KOPT-K1 (cell line): Measurements from ENCODE around the gene CWC25.
A peak's percentile ranks its signal among the peaks of the same experiment; 100 is the strongest.

Experiments
- H3K27ac ChIP-seq: fragments of 200-600 bp; sonication (generic); 2 replicates; pipeline ENCODE4 v1.5.1; 2016; ENCODE audit warnings: antibody characterized with exemption, mild to moderate bottlenecking, low read depth, low read length; ENCODE audit not compliant: poor library complexity, severe bottlenecking
- H3K36me3 ChIP-seq: fragments of 200-600 bp; sonication (generic); 2 replicates; pipeline ENCODE4 v1.5.1; 2017; ENCODE audit warnings: antibody characterized with exemption, mild to moderate bottlenecking, low read length, moderate library complexity; ENCODE audit not compliant: insufficient read depth
- H3K9me3 ChIP-seq: fragments of 200-600 bp; sonication (generic); 2 replicates; pipeline ENCODE4 v1.5.1; 2017; ENCODE audit warnings: antibody characterized with exemption, low read length, mild to moderate bottlenecking; ENCODE audit not compliant: insufficient read depth, poor library complexity, severe bottlenecking

Gene CWC25

GRCh38 chr17:38777641-38778250 is 47.4 kb downstream of the CWC25 start:
- Histone ChIP-seq H3K9me3 (no peaks in the 10 kb centered on the region), H3K36me3 (peaks cover 98% of the 10 kb centered on the region), H3K27ac (no peak overlapping the region)

- H3K9me3 ChIP-seq, result no peaks in the 10 kb centered on the region
- H3K27ac ChIP-seq, result no peak overlapping the region
- peaks cover 98% of the 10 kb centered on the region for H3K36me3 ChIP-seq
Observed at GRCh38 chr17:38773258-38773657, 51.9 kb downstream of the CWC25 start.

GRCh38 chr17:38768417-38768816 is 56.7 kb downstream of the CWC25 start:
- Histone ChIP-seq H3K36me3 (peaks cover 100% of the 10 kb centered on the region), H3K27ac (no peak overlapping the region), H3K9me3 (no peaks in the 10 kb centered on the region)

GRCh38 chr17:38766341-38766740 is 58.8 kb downstream of the CWC25 start:
- H3K36me3 ChIP-seq, result peaks cover 100% of the 10 kb centered on the region
- H3K9me3 ChIP-seq, result no peaks in the 10 kb centered on the region
- no peak overlapping the region for H3K27ac ChIP-seq

GRCh38 chr17:38762231-38762630 is 62.9 kb downstream of the CWC25 start:
- Histone ChIP-seq H3K9me3 (no peaks in the 10 kb centered on the region), H3K27ac (no peak overlapping the region), H3K36me3 (peaks cover 98% of the 10 kb centered on the region)

- H3K9me3 ChIP-seq, result no peaks in the 10 kb centered on the region
- no peak overlapping the region for H3K27ac ChIP-seq
- H3K36me3 ChIP-seq, result peaks cover 98% of the 10 kb centered on the region
Observed at GRCh38 chr17:38761612-38762011, 63.5 kb downstream of the CWC25 start.

- Histone ChIP-seq H3K9me3 (no peaks in the 10 kb centered on the region), H3K27ac (peak overlapping the region; percentile 73), H3K36me3 (peaks cover 43% of the 10 kb centered on the region)
Observed at GRCh38 chr17:38753071-38753506, 72.0 kb downstream of the CWC25 start.

GRCh38 chr17:38752308-38753070 is 72.6 kb downstream of the CWC25 start, which contains the start of gene PSMB3:
Gene PSMB3 (plus strand): TSS chr17:38752741. CDS start chr17:38752827, 86 bp downstream.
- Histone ChIP-seq H3K27ac (peak within 1 kb of the TSS; percentile 73), H3K9me3 (no peaks in the 10 kb centered on the region), H3K36me3 (peaks cover 37% of the 10 kb centered on the region)

- Histone ChIP-seq H3K9me3 (no peaks in the 10 kb centered on the region), H3K27ac (peak overlapping the region; percentile 73), H3K36me3 (peaks cover 31% of the 10 kb centered on the region)
Observed at GRCh38 chr17:38751808-38752307, 73.3 kb downstream of the CWC25 start.

- no peaks in the 10 kb centered on the region for H3K9me3 ChIP-seq
- H3K36me3 ChIP-seq, result peaks cover 25% of the 10 kb centered on the region
- no peak overlapping the region for H3K27ac ChIP-seq
Observed at GRCh38 chr17:38751144-38751807, 73.8 kb downstream of the CWC25 start.
